VCaP (cell line): Measurements from ENCODE around the gene INSYN2A.

Experiments used
- H3K27ac ChIP-seq: fragments of 450-650 bp; 2 replicates; pipeline ENCODE4 v1.5.1; 2017
- CTCF ChIP-seq: fragments of 450-650 bp; conservative IDR thresholded peaks from 2 replicates; pipeline ENCODE4 v1.5.1; 2017; ENCODE audit warnings: mild to moderate bottlenecking, moderate library complexity

The INSYN2A gene

GRCh38 chr10:127210936-127211466 lies 14.6 kb upstream of the INSYN2A start:
- TF ChIP-seq CTCF = no peak
- H3K27ac ChIP-seq = no peak overlapping the region

- no peak overlapping the region for H3K27ac ChIP-seq
- TF ChIP-seq CTCF = no peak
Measured at GRCh38 chr10:127207081-127207480, 10.7 kb upstream of the INSYN2A start.

DNA sequence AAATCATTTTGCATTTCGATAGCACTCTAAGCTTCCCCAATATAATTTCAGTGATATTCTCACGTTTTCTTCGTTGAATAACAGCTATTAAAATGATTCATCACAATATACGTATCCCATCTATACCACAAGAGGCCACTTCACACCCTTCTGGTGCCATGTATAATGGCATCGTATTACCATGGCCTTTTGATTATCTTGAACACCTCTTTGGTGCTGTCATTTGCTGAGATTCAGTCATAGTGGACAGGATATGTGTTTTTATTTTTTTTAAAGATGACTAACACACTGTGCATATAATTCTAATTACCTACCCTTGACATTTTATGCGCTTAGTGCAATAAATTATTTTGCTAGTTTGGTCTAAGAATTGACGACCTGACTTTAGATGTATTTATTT lies 6.7 kb upstream of the INSYN2A start:
- TF ChIP-seq CTCF = no peak
- no peak overlapping the region for H3K27ac ChIP-seq

DNA sequence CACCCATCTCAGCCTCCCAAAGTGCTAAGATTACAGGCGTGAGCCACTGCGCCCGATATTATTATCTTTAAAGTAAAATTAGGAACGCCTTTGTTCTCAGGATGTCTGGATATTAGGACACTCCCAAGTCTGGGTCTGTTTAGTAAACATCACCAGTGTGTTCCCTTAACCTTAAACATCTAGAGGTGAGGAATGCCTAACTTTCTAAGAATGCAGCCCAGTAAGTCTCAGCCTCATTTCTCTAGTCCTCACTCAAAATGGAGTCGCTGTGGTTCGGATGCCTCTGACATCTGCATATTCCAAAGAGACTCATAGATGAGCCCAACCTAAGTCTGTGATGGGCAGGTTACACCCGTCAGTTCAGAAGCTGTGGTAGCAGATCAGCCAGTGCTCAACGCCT lies 4.3 kb upstream of the INSYN2A start:
- TF ChIP-seq CTCF = no peak
- H3K27ac ChIP-seq = no peak overlapping the region

DNA sequence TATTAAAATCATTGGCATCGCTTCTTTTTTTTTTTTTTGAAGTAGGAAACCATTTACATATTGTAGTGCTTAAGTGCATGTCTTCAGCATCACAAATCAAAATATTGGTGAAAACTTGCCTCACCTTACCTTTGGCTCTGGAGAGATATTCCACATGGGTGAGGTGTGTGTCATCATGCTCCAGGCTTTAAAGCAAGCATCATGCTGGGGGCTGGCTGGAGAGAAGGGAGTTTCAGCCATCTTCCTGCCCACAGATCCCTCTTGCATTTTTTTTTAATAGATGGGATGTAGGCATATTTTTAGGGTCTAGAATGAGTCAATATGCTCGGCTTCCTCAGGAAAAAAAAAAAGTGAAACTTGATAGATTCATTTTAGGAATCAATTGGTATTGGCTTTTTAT lies 2.3 kb upstream of the INSYN2A start:
- no peak overlapping the region for H3K27ac ChIP-seq
- no peak for TF ChIP-seq CTCF

DNA sequence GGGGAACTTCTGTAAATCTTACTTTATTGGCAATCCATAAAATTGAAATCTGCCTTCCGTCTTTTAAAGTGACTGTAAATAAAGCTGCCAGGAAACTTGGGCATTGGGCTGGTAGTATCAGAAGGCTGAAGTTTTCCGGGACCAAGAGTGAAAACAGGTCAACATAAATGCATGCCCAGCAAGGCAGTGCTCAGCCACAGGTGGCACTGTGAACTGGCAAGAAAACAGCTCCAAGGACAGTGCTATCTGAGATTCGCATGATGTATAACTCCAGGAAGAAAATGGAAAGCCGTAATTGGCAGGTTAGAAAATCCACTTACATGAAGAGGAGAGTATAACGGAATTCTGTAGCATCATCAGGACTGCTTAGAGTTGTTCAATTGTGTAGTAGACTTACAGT lies 1.9 kb upstream of the INSYN2A start:
- H3K27ac ChIP-seq = no peak overlapping the region
- TF ChIP-seq CTCF = peak; percentile 68

- no peak for TF ChIP-seq CTCF
- no peak overlapping the region for H3K27ac ChIP-seq
Measured at GRCh38 chr10:127197154-127197432, 702 bp upstream of the INSYN2A start.
